Measurements from ENCODE around the gene RPL22.

- TF ChIP-seq POLR2A (IDR thresholded peaks at IDR 0.05) (no peak), POLR2AphosphoS5 (IDR thresholded peaks at IDR 0.05) (no peak), CTCF (IDR thresholded peaks at IDR 0.05 in 8 of 11, conservative IDR thresholded peaks at IDR 0.05 in 3 of 11) (no peak)
Measured at GRCh38 chr1:6172549-6172948, 26.8 kb downstream of the RPL22 start.

All from spleen (tissue), 7 donors.